GM12891 (cell line): ENCODE results near the gene ETS1.

Experiments
- PAX5 ChIP-seq: IDR thresholded peaks from 2 replicates; pipeline ENCODE4 v1.6.1; 2011; ENCODE audit warnings: low read length, moderate library complexity, mild to moderate bottlenecking; ENCODE audit not compliant: insufficient read depth, severe bottlenecking
- SPI1 ChIP-seq: IDR thresholded peaks from 2 replicates; pipeline ENCODE4 v1.6.1; 2011; ENCODE audit warnings: low read depth, low read length, control low read depth
- TAF1 ChIP-seq: IDR thresholded peaks from 2 replicates; pipeline ENCODE4 v1.6.1; 2011; ENCODE audit warnings: low read depth, low read length, control low read depth

DNA sequence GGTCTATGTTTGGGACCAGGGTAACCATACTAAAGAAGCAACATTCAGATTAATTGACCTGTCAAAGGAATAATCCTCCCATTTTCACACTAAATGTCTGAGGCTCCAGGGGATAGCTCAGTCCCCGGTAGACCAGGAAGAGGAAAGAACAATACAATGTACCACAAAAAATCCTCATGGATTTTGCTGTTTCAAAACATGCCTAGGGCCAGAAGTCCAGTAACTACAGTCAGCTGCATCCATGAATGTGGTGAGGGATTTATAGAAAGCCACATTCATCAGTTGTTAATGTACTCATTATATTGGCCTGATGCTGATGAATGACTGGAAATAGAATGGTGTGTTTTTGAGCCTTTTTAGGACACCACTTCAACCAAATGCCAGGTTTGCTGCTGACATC is 6.9 kb upstream of the ETS1 start:
- TF ChIP-seq SPI1 (no peak), TAF1 (no peak), PAX5 (no peak)
